ENCODE data around the gene MINDY1. TPM values are rescaled to one million over a fixed set of nuclear protein-coding genes. Genes with fewer than 3 reads are reported as not detected.

Gene MINDY1
- total RNA-seq: 10 to 100 TPM; 16.4 to 18.3 TPM

DNA sequence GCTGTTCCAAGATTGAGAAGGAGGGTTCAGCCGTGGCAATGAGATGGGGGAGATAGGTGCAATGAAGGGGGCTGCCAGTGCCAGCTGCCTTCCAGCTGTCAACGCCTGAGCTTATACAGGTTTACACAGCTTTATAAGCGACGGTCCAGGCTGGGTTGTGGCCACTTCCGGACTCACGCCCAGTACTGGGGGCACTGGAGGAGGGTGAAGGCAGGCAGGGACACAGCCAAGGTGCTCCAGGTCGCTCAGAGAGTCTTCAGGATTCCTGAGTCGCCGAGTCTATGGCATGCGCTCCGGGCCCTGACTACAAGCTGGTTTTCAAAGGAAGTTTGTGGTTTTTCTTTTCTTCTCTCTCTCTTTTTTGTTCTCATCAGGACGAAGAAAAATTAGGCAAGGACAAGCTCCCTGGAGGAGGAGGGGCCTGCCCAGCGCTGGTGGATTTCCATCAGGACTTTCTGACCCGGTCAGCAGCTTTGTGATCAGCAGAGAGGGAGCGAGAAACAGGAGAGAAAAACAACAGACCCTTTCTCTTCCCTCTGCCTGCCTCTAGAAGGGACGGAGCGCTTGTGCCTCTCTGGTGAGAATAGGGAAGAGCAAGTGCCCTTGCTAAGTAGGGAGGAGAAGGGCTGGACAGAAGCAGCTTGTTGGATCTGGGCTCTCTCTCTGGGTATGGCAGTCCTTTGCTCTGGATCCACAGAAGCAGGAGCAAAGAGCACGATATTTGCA lies at the start of gene MINDY1:
Gene MINDY1, minus strand, starts transcription at position 576 of the 726 bp plus-strand sequence. CDS start 4,285 bp downstream, outside the sequence.
- CTCF ChIA-PET: interaction anchor here (0.8 to 14.0 kb wide), 13 partner anchors 9 to 167 kb away, joined by 3 to 222 read pairs (median 5); partner anchors contain the start of genes ANXA9, C1orf56 and CERS2
- intact Hi-C loops (cut with micrococcal nuclease): loop anchor here (1.0 to 5.0 kb wide), 4 partner anchors 275 to 639 kb away; partner anchors contain the start of gene ENSA
- Mint-ChIP-seq H3K36me3 (peaks cover 9% of the 10 kb centered on the region), H3K27me3 (no peaks in the 10 kb centered on the region), H3K4me1 (ENCODE audit: low read depth) (peaks cover 78% of the 10 kb centered on the region), H3K4me3 (peak within 1 kb of the TSS; percentile 99), H3K27ac (peak within 1 kb of the TSS; percentile 97), H3K9me3 (no peaks in the 10 kb centered on the region)
- POLR2A ChIA-PET: interaction anchor here (0.5 to 2.9 kb wide), 8 partner anchors 11 to 641 kb away, joined by 3 to 17 read pairs (median 3); partner anchors contain the start of genes CDC42SE1 and CERS2
- DNase-seq: peak; percentile 62

GRCh38 chr1:151056149-151056548 lies 49.4 kb upstream of the MINDY1 start:
- POLR2A ChIA-PET: interaction anchor here (1.6 to 3.9 kb wide), 2 partner anchors 8 to 12 kb away, joined by 4 to 28 read pairs; partner anchors contain the start of gene C1orf56
- no peaks in the 10 kb centered on the region for H3K27me3 Mint-ChIP-seq
- peaks cover 71% of the 10 kb centered on the region for H3K36me3 Mint-ChIP-seq
- H3K4me3 Mint-ChIP-seq: peak overlapping the region; percentile 98
- intact Hi-C loops (cut with micrococcal nuclease): loop anchor here (2.0 to 10.0 kb wide), 4 partner anchors 34 to 691 kb away; partner anchors contain the start of gene RPRD2
- H3K9me3 Mint-ChIP-seq: no peaks in the 10 kb centered on the region
- H3K4me1 Mint-ChIP-seq (ENCODE audit: low read depth): peaks cover 55% of the 10 kb centered on the region
- CTCF ChIA-PET: interaction anchor here (0.9 to 5.0 kb wide), 4 partner anchors 8 to 31 kb away, joined by 3 to 56 read pairs (median 22); partner anchors contain the start of genes C1orf56 and GABPB2
- peak overlapping the region; percentile 99 for H3K27ac Mint-ChIP-seq
- no peak for DNase-seq

GRCh38 chr1:151055581-151055980 lies 48.9 kb upstream of the MINDY1 start:
- peak overlapping the region; percentile 98 for H3K4me3 Mint-ChIP-seq
- no peaks in the 10 kb centered on the region for H3K9me3 Mint-ChIP-seq
- peaks cover 74% of the 10 kb centered on the region for H3K36me3 Mint-ChIP-seq
- no peak for DNase-seq
- no peaks in the 10 kb centered on the region for H3K27me3 Mint-ChIP-seq
- POLR2A ChIA-PET: interaction anchor here (0.5 to 1.6 kb wide), 2 partner anchors 12 to 55 kb away, joined by 3 to 4 read pairs; no protein-coding TSS in a partner anchor
- intact Hi-C loops (cut with micrococcal nuclease): loop anchor here (5.0 to 10.0 kb wide), 2 partner anchors 33 to 691 kb away; partner anchors contain the start of gene RPRD2
- peaks cover 53% of the 10 kb centered on the region for H3K4me1 Mint-ChIP-seq (ENCODE audit: low read depth)
- peak overlapping the region; percentile 99 for H3K27ac Mint-ChIP-seq
- CTCF ChIA-PET: interaction anchor here (0.9 to 3.2 kb wide), 3 partner anchors 8 to 100 kb away, joined by 3 to 32 read pairs (median 4); partner anchors contain the start of gene C1orf56

DNA sequence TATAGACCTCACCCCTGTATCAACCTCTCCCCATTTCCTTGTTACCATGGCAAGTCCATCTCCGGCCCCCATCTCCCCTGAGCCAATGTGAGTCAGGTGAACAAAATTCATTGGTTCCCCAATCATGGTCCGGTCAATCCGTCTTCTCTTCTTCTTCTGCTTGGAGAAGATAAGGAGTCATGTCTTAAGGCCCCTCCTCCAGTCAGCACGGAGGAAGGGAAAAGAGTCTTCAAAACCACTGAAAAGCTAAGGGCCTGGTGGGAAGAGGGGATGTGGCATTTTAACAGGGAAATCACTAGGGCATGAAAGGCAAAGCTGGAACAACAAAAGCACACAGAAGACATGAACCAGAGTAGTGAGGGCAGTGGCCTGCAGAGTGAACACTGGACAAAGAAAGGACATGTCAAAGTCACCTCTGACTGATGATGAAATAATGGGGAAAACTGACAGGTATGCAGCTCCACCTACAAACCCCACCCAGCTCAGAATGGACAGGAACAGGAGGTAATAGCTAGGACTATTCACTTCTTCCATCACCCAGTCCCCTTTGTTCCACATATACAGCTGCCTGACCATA lies 48.4 kb upstream of the MINDY1 start:
- no peaks in the 10 kb centered on the region for H3K27me3 Mint-ChIP-seq
- ChIA-PET CTCF (interaction anchor here (0.8 to 0.9 kb wide), 3 partner anchors 30 to 100 kb away, joined by 3 to 4 read pairs (median 3); no protein-coding TSS in a partner anchor), POLR2A (interaction anchor here (0.5 to 1.6 kb wide), 3 partner anchors 11 to 56 kb away, joined by 3 to 4 read pairs (median 3); no protein-coding TSS in a partner anchor)
- peaks cover 76% of the 10 kb centered on the region for H3K36me3 Mint-ChIP-seq
- intact Hi-C loops (cut with micrococcal nuclease): loop anchor here (5.0 to 10.0 kb wide), 2 partner anchors 33 to 690 kb away; partner anchors contain the start of gene RPRD2
- no peaks in the 10 kb centered on the region for H3K9me3 Mint-ChIP-seq
- H3K4me1 Mint-ChIP-seq (ENCODE audit: low read depth): peaks cover 52% of the 10 kb centered on the region
- DNase-seq: no peak
- H3K4me3 Mint-ChIP-seq: peak overlapping the region; percentile 3
- peak overlapping the region; percentile 99 for H3K27ac Mint-ChIP-seq

GRCh38 chr1:151051356-151052009 lies 44.8 kb upstream of the MINDY1 start:
- H3K27me3 Mint-ChIP-seq: no peaks in the 10 kb centered on the region
- H3K4me3 Mint-ChIP-seq: no peak overlapping the region
- no peaks in the 10 kb centered on the region for H3K9me3 Mint-ChIP-seq
- POLR2A ChIA-PET: no interaction called here
- peak overlapping the region; percentile 40 for H3K27ac Mint-ChIP-seq
- intact Hi-C loops (cut with micrococcal nuclease): loop anchor here (10.0 kb wide), 1 partner anchor 687 kb away; the partner anchor contains the start of gene RPRD2
- no peak for DNase-seq
- H3K36me3 Mint-ChIP-seq: peaks cover 51% of the 10 kb centered on the region
- peaks cover 63% of the 10 kb centered on the region for H3K4me1 Mint-ChIP-seq (ENCODE audit: low read depth)
- CTCF ChIA-PET: interaction anchor here (1.1 to 2.9 kb wide), 3 partner anchors 9 to 48 kb away, joined by 3 to 14 read pairs (median 3); partner anchors contain the start of genes CDC42SE1 and MLLT11

- intact Hi-C loops (cut with micrococcal nuclease): loop anchor here (10.0 kb wide), 1 partner anchor 685 kb away; the partner anchor contains the start of gene RPRD2
Observed at GRCh38 chr1:151050051-151050688, 43.5 kb upstream of the MINDY1 start.

GRCh38 chr1:151049458-151049857 lies 42.8 kb upstream of the MINDY1 start:
- CTCF ChIA-PET: interaction anchor here (0.6 to 3.9 kb wide), 6 partner anchors 8 to 92 kb away, joined by 4 to 32 read pairs (median 8); partner anchors contain the start of genes CDC42SE1, MINDY1 and MLLT11
- no peaks in the 10 kb centered on the region for H3K9me3 Mint-ChIP-seq
- H3K27ac Mint-ChIP-seq: no peak overlapping the region
- peaks cover 48% of the 10 kb centered on the region for H3K4me1 Mint-ChIP-seq (ENCODE audit: low read depth)
- no peak for DNase-seq
- H3K36me3 Mint-ChIP-seq: peaks cover 31% of the 10 kb centered on the region
- intact Hi-C loops (cut with micrococcal nuclease): loop anchor here (2.0 kb wide), 1 partner anchor 41 kb away; the partner anchor contains the start of gene PRUNE1
- peak overlapping the region; percentile 32 for H3K4me3 Mint-ChIP-seq
- POLR2A ChIA-PET: interaction anchor here (0.8 kb wide), 1 partner anchor 8 kb away, joined by 4 read pairs; no protein-coding TSS in a partner anchor
- no peaks in the 10 kb centered on the region for H3K27me3 Mint-ChIP-seq

More at GRCh38 chr1:151050051-151050688, 43.5 kb upstream of the MINDY1 start:
- Mint-ChIP-seq H3K4me1 (ENCODE audit: low read depth) (peaks cover 53% of the 10 kb centered on the region), H3K36me3 (peaks cover 38% of the 10 kb centered on the region), H3K27ac (no peak overlapping the region), H3K4me3 (no peak overlapping the region), H3K9me3 (no peaks in the 10 kb centered on the region), H3K27me3 (no peaks in the 10 kb centered on the region)
- CTCF ChIA-PET: interaction anchor here (0.5 to 2.9 kb wide), 4 partner anchors 10 to 49 kb away, joined by 3 to 14 read pairs (median 6); partner anchors contain the start of genes CDC42SE1 and MLLT11
- POLR2A ChIA-PET: interaction anchor here (0.8 kb wide), 1 partner anchor 8 kb away, joined by 4 read pairs; no protein-coding TSS in a partner anchor
- DNase-seq: no peak

DNA sequence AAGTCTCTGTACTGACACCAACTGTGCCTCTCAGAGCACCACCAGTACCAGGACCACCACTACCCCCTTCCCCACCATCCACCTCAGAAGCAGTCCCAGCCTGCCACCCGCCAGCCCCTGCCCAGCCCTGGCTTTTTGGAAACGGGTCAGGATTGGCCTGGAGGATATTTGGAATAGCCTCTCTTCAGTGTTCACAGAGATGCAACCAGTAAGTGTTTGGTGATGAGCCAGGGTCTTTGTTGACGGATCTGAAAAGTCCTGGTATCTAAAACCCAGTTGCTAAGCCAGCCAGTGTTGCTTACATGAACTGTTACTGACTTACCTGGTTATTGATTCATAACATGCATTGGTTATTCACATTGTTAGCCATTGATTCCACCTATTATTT lies 41.9 kb upstream of the MINDY1 start:
- CTCF ChIA-PET: interaction anchor here (0.9 to 3.9 kb wide), 14 partner anchors 9 to 202 kb away, joined by 3 to 32 read pairs (median 4); partner anchors contain the start of genes CDC42SE1, GABPB2, MINDY1 and TNFAIP8L2
- intact Hi-C loops (cut with micrococcal nuclease): loop anchor here (1.0 to 2.0 kb wide), 2 partner anchors 9 to 40 kb away; partner anchors contain the start of gene PRUNE1
- no peak for DNase-seq
- no peaks in the 10 kb centered on the region for H3K27me3 Mint-ChIP-seq
- POLR2A ChIA-PET: interaction anchor here (0.7 to 2.1 kb wide), 5 partner anchors 9 to 109 kb away, joined by 3 to 28 read pairs (median 4); partner anchors contain the start of genes CDC42SE1, GABPB2, MINDY1 and PRUNE1
- peak overlapping the region; percentile 64 for H3K27ac Mint-ChIP-seq
- H3K4me3 Mint-ChIP-seq: peak overlapping the region; percentile 88
- peaks cover 44% of the 10 kb centered on the region for H3K4me1 Mint-ChIP-seq (ENCODE audit: low read depth)
- H3K9me3 Mint-ChIP-seq: no peaks in the 10 kb centered on the region
- peaks cover 25% of the 10 kb centered on the region for H3K36me3 Mint-ChIP-seq

- Mint-ChIP-seq H3K4me1 (ENCODE audit: low read depth) (peaks cover 46% of the 10 kb centered on the region), H3K4me3 (peak overlapping the region; percentile 88), H3K27ac (peak overlapping the region; percentile 82), H3K9me3 (no peaks in the 10 kb centered on the region), H3K27me3 (no peaks in the 10 kb centered on the region), H3K36me3 (peaks cover 23% of the 10 kb centered on the region)
- POLR2A ChIA-PET: interaction anchor here (0.7 to 2.1 kb wide), 5 partner anchors 10 to 110 kb away, joined by 3 to 28 read pairs (median 4); partner anchors contain the start of genes CDC42SE1, GABPB2, MINDY1 and PRUNE1
- DNase-seq: peak; percentile 74
- CTCF ChIA-PET: interaction anchor here (0.9 to 3.9 kb wide), 18 partner anchors 9 to 428 kb away, joined by 3 to 32 read pairs (median 4); partner anchors contain the start of genes CDC42SE1, GABPB2, MINDY1 and TNFAIP8L2
- intact Hi-C loops (cut with micrococcal nuclease): loop anchor here (1.0 to 2.0 kb wide), 2 partner anchors 9 to 39 kb away; partner anchors contain the start of gene PRUNE1
Observed at GRCh38 chr1:151047925-151048644, 41.4 kb upstream of the MINDY1 start.
